Endodermal cell (in vitro differentiated cells): ENCODE results near the gene BPIFA3. TPM values are rescaled to one million over a fixed set of nuclear protein-coding genes. Genes with fewer than 3 reads are reported as not detected.
"Not testable (repeated sequence)": the region's sequence is repeated elsewhere in the genome, so short reads cannot be mapped to it uniquely, and the experiment has no call there.

Experiments
- DNase-seq: peaks from one replicate; pipeline ENCODE4 v3.0.0-alpha.2; 2017
- H3K27ac ChIP-seq: 2 replicates; pipeline ENCODE4 v1.5.1; 2013; ENCODE audit warnings: mild to moderate bottlenecking, low read depth, low read length, moderate library complexity
- H3K27me3 ChIP-seq: 2 replicates; pipeline ENCODE4 v1.6.1; 2013; ENCODE audit warnings: mild to moderate bottlenecking, low read length, moderate library complexity; ENCODE audit not compliant: insufficient read depth, control insufficient read depth, poor library complexity, severe bottlenecking
- H3K36me3 ChIP-seq: 2 replicates; pipeline ENCODE4 v1.7.0; 2013; ENCODE audit warnings: mild to moderate bottlenecking, low read length, moderate library complexity; ENCODE audit not compliant: control insufficient read depth, insufficient read depth
- H3K4me1 ChIP-seq: one replicate; pipeline ENCODE4 v1.7.0; 2013; ENCODE audit warnings: low read length; ENCODE audit not compliant: control insufficient read depth, insufficient read depth
- H3K4me3 ChIP-seq: 2 replicates; pipeline ENCODE4 v1.5.1; 2013; ENCODE audit warnings: mild to moderate bottlenecking, low read length, moderate library complexity
- H3K9ac ChIP-seq: 2 replicates; pipeline ENCODE4 v1.6.1; 2013; ENCODE audit warnings: mild to moderate bottlenecking, low read length, moderate library complexity; ENCODE audit not compliant: poor library complexity, severe bottlenecking; ENCODE audit errors: extremely low read depth
- H3K9me3 ChIP-seq: 2 replicates; pipeline ENCODE4 v1.6.1; 2013; ENCODE audit warnings: mild to moderate bottlenecking, low read length, moderate library complexity; ENCODE audit not compliant: control insufficient read depth
- H3K27ac Mint-ChIP-seq: 2 replicates; pipeline ENCODE4 v1.8.0; 2020; ENCODE audit warnings: mixed read lengths
- H3K27me3 Mint-ChIP-seq: 2 replicates; pipeline ENCODE4 v1.8.0; 2021; ENCODE audit warnings: mild to moderate bottlenecking, mixed read lengths; ENCODE audit not compliant: insufficient read depth
- H3K36me3 Mint-ChIP-seq: 2 replicates; pipeline ENCODE4 v1.8.0; 2020; ENCODE audit warnings: low read depth, mixed read lengths
- H3K4me1 Mint-ChIP-seq: 2 replicates; pipeline ENCODE4 v1.8.0; 2020; ENCODE audit warnings: mixed read lengths
- H3K4me3 Mint-ChIP-seq: 2 replicates; pipeline ENCODE4 v1.8.0; 2020; ENCODE audit warnings: mild to moderate bottlenecking, moderate library complexity, mixed read lengths
- H3K9me3 Mint-ChIP-seq: 2 replicates; pipeline ENCODE4 v1.8.0; 2020; ENCODE audit warnings: mild to moderate bottlenecking, mixed read lengths
- WGBS, 2 experiments: methylation state at CpG; one replicate each; pipeline versions ENCODE4 v1.1.5 to v1.1.7; 2013; ENCODE audit warnings: missing lambda C conversion rate in 2 of 2, mixed read lengths in 1 of 2; ENCODE audit not compliant: insufficient coverage in 1 of 2, insufficient read length in 1 of 2; 5-methylcytosine and 5-hydroxymethylcytosine counted together
- total RNA-seq, 2 donors: library from RNA; stranded (reverse); fragmentation: NEBNext Ultra II Directional in 1 of 2; extraction: Animal tissue kit (Norgen Biotek cat#: 25700) in 1 of 2; gene quantifications; 2 replicates in 1 of 2; 3 replicates in 1 of 2; pipeline ENCODE4 v1.2.1, GENCODE V29; 2021
- TF ChIP-seq, protein P1 (sequence below): fragments of 200-600 bp; sonication (generic); conservative IDR thresholded peaks from 2 replicates; pipeline ENCODE4 v1.5.0; 2021; ENCODE audit warnings: antibody characterized with exemption, mild to moderate bottlenecking

Gene BPIFA3
- total RNA-seq, 2 donors from 2014 or later: not detected

DNA sequence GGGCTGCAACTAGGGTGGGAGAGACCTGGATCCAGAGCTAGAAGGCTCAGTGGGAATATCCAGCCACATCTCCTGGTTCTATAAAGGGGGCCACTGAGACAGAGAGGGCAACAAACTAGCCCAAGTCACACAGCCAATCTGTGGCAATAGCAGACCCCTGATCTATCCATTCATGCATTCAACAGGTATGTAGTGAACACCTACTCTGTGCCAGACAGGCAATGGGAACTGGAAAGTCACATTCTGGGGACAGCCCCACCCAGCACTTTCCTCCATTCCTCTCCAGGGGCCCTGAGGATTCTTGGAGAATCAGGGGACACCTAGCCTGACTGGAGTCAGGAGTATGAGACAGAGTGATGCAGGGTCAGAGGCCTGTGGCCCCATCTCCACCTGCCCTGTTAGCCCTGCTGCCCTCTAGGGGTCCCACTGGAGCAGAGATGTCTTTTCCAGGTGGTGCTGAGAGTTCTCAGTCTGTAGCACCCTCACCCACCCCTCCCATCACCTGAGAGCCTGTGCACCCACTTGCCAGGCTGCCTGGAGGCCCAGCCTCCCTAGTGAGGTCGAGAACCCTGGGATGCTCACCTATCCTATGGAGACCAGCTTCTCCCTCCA is 35.6 kb upstream of the BPIFA3 start:
- Mint-ChIP-seq H3K27ac (no peak overlapping the region), H3K4me1 (peaks cover 17% of the 10 kb centered on the region), H3K4me3 (no peak overlapping the region), H3K27me3 (peaks cover 22% of the 10 kb centered on the region), H3K9me3 (peaks cover 28% of the 10 kb centered on the region), H3K36me3 (peaks cover 1% of the 10 kb centered on the region)
- DNase-seq: peak; percentile 81
- Histone ChIP-seq H3K36me3 (no peaks in the 10 kb centered on the region), H3K4me1 (peaks cover 4% of the 10 kb centered on the region), H3K4me3 (no peak overlapping the region), H3K9me3 (no peaks in the 10 kb centered on the region), H3K27ac (no peak overlapping the region), H3K27me3 (peaks cover 16% of the 10 kb centered on the region), H3K9ac (no peak overlapping the region)
- 89% methylated on average over 1 of the region's 1 CpG; no CpG with 5 or more reads in 1 of the 2 experiments for WGBS, 2 experiments
- TF ChIP-seq, protein P1, sequence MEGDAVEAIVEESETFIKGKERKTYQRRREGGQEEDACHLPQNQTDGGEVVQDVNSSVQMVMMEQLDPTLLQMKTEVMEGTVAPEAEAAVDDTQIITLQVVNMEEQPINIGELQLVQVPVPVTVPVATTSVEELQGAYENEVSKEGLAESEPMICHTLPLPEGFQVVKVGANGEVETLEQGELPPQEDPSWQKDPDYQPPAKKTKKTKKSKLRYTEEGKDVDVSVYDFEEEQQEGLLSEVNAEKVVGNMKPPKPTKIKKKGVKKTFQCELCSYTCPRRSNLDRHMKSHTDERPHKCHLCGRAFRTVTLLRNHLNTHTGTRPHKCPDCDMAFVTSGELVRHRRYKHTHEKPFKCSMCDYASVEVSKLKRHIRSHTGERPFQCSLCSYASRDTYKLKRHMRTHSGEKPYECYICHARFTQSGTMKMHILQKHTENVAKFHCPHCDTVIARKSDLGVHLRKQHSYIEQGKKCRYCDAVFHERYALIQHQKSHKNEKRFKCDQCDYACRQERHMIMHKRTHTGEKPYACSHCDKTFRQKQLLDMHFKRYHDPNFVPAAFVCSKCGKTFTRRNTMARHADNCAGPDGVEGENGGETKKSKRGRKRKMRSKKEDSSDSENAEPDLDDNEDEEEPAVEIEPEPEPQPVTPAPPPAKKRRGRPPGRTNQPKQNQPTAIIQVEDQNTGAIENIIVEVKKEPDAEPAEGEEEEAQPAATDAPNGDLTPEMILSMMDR: peak; percentile 80

DNA sequence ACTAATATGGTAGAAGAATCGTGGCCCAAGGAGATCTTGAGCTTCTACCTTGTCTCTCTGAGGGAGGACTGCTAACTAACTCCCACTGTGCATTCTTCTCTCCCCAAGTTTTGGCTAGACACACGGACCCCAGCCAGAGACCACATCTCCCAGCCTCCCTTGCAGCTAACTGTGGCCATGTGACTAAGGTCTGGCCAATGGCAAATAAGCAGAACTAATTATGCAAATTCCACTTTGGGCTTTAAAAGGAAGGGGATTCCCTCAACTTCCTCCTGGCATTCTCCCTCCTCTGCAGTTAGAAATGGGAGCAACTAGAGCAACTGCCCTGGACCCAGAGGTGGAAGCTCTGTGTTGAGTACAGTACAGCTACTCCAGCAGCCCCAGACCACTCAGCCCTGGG is 33.8 kb upstream of the BPIFA3 start:
- no peak overlapping the region for H3K27ac ChIP-seq
- DNase-seq: no peak
- H3K9ac ChIP-seq: no peak overlapping the region
- H3K4me1 ChIP-seq: no peaks in the 10 kb centered on the region
- no peaks in the 10 kb centered on the region for H3K9me3 ChIP-seq
- no peak overlapping the region for H3K27ac Mint-ChIP-seq
- H3K36me3 ChIP-seq: no peaks in the 10 kb centered on the region
- no peak overlapping the region for H3K4me3 ChIP-seq
- H3K4me1 Mint-ChIP-seq: peaks cover 7% of the 10 kb centered on the region
- H3K36me3 Mint-ChIP-seq: peaks cover 1% of the 10 kb centered on the region
- H3K27me3 Mint-ChIP-seq: peaks cover 7% of the 10 kb centered on the region
- no peak overlapping the region for H3K4me3 Mint-ChIP-seq
- H3K9me3 Mint-ChIP-seq: peaks cover 33% of the 10 kb centered on the region
- TF ChIP-seq, protein P1: no peak
- 76% methylated on average over 2 of the region's 2 CpGs; no CpG with 5 or more reads in 1 of the 2 experiments for WGBS, 2 experiments
- H3K27me3 ChIP-seq: no peaks in the 10 kb centered on the region

DNA sequence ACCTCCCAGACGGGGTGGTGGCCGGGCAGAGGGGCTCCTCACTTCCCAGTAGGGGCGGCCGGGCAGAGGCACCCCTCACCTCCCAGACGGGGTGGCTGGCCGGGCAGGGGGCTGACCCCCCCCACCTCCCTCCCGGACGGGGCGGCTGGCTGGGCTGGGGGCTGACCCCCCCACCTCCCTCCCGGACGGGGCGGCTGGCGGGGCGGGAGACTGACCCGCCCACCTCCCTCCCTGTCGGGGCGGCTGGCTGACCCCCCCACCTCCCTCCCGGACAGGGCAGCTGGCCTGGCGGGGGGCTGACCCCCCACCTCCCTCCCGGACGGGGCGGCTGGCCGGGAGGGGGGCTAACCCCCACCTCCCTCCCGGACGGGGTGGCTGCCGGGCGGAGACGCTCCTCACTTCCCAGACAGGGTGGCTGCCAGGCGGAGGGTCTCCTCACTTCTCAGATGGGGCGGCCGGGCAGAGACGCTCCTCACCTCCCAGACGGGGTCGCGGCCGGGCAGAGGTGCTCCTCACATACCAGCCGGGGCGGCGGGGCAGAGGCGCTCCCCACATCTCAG is 32.0 kb upstream of the BPIFA3 start:
- H3K27me3 Mint-ChIP-seq, H3K9me3 ChIP-seq, H3K27ac ChIP-seq, H3K36me3 Mint-ChIP-seq, DNase-seq, H3K4me3 Mint-ChIP-seq, H3K9ac ChIP-seq, H3K4me1 ChIP-seq, H3K36me3 ChIP-seq, H3K27me3 ChIP-seq, H3K4me1 Mint-ChIP-seq, H3K27ac Mint-ChIP-seq, H3K4me3 ChIP-seq: not testable (repeated sequence)
- WGBS, 2 experiments: 94 to 100% methylated on average over 1 to 20 of the region's 40 CpGs
- peaks cover 33% of the 10 kb centered on the region for H3K9me3 Mint-ChIP-seq
